ENCODE results near the gene SLC6A2.

DNA sequence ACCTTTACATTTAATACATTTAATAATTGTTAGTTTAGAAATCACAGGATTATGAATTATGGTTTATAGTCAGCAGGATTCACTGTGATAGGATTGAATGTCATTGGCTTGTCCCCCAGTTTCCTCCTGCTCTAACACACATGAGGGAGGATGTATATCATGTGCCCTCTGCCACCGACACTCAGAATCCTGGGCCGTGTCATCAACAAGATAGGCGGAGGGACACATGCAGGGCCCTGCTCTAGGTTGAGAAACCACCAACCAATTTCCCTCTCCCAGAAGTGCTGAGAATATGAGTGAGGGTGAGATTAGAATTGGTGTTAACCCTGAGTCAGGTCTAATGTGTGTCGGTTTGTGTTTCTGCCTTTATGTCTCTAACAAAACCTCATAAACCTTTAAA, 92.0 kb downstream of the SLC6A2 start:
- TF ChIP-seq POLR2AphosphoS5 (IDR thresholded peaks at IDR 0.05; ENCODE audit: low read depth, low read length), result no peak
- no peak for TF ChIP-seq POLR2A (IDR thresholded peaks at IDR 0.05; ENCODE audit: low read depth, low read length)
- no peak for TF ChIP-seq TAF1 (IDR thresholded peaks at IDR 0.05; ENCODE audit: low read depth, low read length)
- TF ChIP-seq SPI1 (IDR thresholded peaks at IDR 0.05; ENCODE audit: low read depth, low read length), result no peak
- TF ChIP-seq POU2F2 (IDR thresholded peaks at IDR 0.05; ENCODE audit: low read depth, low read length), result no peak
- TF ChIP-seq PAX5 (IDR thresholded peaks at IDR 0.05; ENCODE audit: insufficient read depth, low read length, severe bottlenecking), result no peak
